GM20431 (cell line): ENCODE measurements around the gene DEPDC1B.
"Not testable (repeated sequence)": the region's sequence is repeated elsewhere in the genome, so short reads cannot be mapped to it uniquely, and the experiment has no call there.

ENCODE experiments used
- in situ Hi-C: fragments of 300-500 bp; cut with MseI, MboI; formaldehyde crosslinking; loops from one replicate; pipeline ENCODE4 v1.15.0; 2020; ENCODE audit warnings: low sequenced_read_pairs; ENCODE audit not compliant: unreplicated experiment

DEPDC1B gene

GRCh38 chr5:60700416-60700757, 421 bp upstream of the DEPDC1B start:
- in situ Hi-C loops = no loop called here

GRCh38 chr5:60699288-60699608, 718 bp downstream of the DEPDC1B start:
- in situ Hi-C loops = no loop called here

- in situ Hi-C loops = no loop called here
Observed at GRCh38 chr5:60698336-60698735, 1.6 kb downstream of the DEPDC1B start.

- in situ Hi-C loops = no loop called here
Observed at GRCh38 chr5:60690326-60690725, 9.6 kb downstream of the DEPDC1B start.

GRCh38 chr5:60688980-60689379, 11.0 kb downstream of the DEPDC1B start:
- in situ Hi-C loops = no loop called here

GRCh38 chr5:60687927-60688720, 11.8 kb downstream of the DEPDC1B start:
- in situ Hi-C loops = no loop called here

- in situ Hi-C loops = no loop called here
Observed at GRCh38 chr5:60686157-60686556, 13.8 kb downstream of the DEPDC1B start.

GRCh38 chr5:60685700-60686099, 14.3 kb downstream of the DEPDC1B start:
- in situ Hi-C loops = no loop called here

- in situ Hi-C loops = no loop called here
Observed at GRCh38 chr5:60685028-60685427, 14.9 kb downstream of the DEPDC1B start.

- in situ Hi-C loops = not testable (repeated sequence)
Observed at GRCh38 chr5:60682007-60682406, 18.0 kb downstream of the DEPDC1B start.

- in situ Hi-C loops = no loop called here
Observed at GRCh38 chr5:60679816-60680215, 20.1 kb downstream of the DEPDC1B start.

- in situ Hi-C loops = no loop called here
Observed at GRCh38 chr5:60677850-60678664, 21.9 kb downstream of the DEPDC1B start.

GRCh38 chr5:60675286-60675685, 24.7 kb downstream of the DEPDC1B start:
- in situ Hi-C loops = no loop called here

GRCh38 chr5:60674251-60675069, 25.5 kb downstream of the DEPDC1B start:
- in situ Hi-C loops = loop anchor here (25.0 kb wide), 2 partner anchors 387 to 862 kb away; no protein-coding TSS in a partner anchor

- in situ Hi-C loops = loop anchor here (25.0 kb wide), 2 partner anchors 386 to 861 kb away; no protein-coding TSS in a partner anchor
Observed at GRCh38 chr5:60673334-60673733, 26.6 kb downstream of the DEPDC1B start.

GRCh38 chr5:60672693-60673264, 27.2 kb downstream of the DEPDC1B start:
- in situ Hi-C loops = loop anchor here (25.0 kb wide), 2 partner anchors 385 to 860 kb away; no protein-coding TSS in a partner anchor

GRCh38 chr5:60671899-60672692, 27.9 kb downstream of the DEPDC1B start:
- in situ Hi-C loops = loop anchor here (25.0 kb wide), 2 partner anchors 385 to 860 kb away; no protein-coding TSS in a partner anchor

GRCh38 chr5:60670749-60671148, 29.2 kb downstream of the DEPDC1B start:
- in situ Hi-C loops = loop anchor here (25.0 kb wide), 2 partner anchors 383 to 858 kb away; no protein-coding TSS in a partner anchor

- in situ Hi-C loops = loop anchor here (25.0 kb wide), 2 partner anchors 381 to 856 kb away; no protein-coding TSS in a partner anchor
Observed at GRCh38 chr5:60668686-60669304, 31.2 kb downstream of the DEPDC1B start.
